Skeletal muscle satellite cell (primary cell): ENCODE data around the gene SSBP3.

Experiments
- H3K27me3 ChIP-seq: 2 replicates; pipeline ENCODE4 v1.7.0; 2013; ENCODE audit warnings: low read length; ENCODE audit not compliant: control insufficient read depth, insufficient read depth
- H3K36me3 ChIP-seq: 2 replicates; pipeline ENCODE4 v1.7.0; 2013; ENCODE audit warnings: mild to moderate bottlenecking, control low read depth, low read length; ENCODE audit not compliant: insufficient read depth
- H3K4me1 ChIP-seq: 2 replicates; pipeline ENCODE4 v1.7.0; 2013; ENCODE audit warnings: low read length; ENCODE audit not compliant: control insufficient read depth, insufficient read depth
- H3K4me2 ChIP-seq: 2 replicates; pipeline ENCODE4 v1.7.0; 2013; ENCODE audit warnings: mild to moderate bottlenecking, low read length
- H3K4me3 ChIP-seq: 2 replicates; pipeline ENCODE4 v1.7.0; 2013; ENCODE audit warnings: low read length
- H3K9ac ChIP-seq: 2 replicates; pipeline ENCODE4 v1.7.0; 2013; ENCODE audit warnings: mild to moderate bottlenecking, low read depth, low read length, moderate library complexity
- H3K9me3 ChIP-seq: replicated peaks from 2 replicates; pipeline ENCODE4 v1.7.0; 2013; ENCODE audit warnings: mild to moderate bottlenecking, control low read depth, low read length

Gene SSBP3

DNA sequence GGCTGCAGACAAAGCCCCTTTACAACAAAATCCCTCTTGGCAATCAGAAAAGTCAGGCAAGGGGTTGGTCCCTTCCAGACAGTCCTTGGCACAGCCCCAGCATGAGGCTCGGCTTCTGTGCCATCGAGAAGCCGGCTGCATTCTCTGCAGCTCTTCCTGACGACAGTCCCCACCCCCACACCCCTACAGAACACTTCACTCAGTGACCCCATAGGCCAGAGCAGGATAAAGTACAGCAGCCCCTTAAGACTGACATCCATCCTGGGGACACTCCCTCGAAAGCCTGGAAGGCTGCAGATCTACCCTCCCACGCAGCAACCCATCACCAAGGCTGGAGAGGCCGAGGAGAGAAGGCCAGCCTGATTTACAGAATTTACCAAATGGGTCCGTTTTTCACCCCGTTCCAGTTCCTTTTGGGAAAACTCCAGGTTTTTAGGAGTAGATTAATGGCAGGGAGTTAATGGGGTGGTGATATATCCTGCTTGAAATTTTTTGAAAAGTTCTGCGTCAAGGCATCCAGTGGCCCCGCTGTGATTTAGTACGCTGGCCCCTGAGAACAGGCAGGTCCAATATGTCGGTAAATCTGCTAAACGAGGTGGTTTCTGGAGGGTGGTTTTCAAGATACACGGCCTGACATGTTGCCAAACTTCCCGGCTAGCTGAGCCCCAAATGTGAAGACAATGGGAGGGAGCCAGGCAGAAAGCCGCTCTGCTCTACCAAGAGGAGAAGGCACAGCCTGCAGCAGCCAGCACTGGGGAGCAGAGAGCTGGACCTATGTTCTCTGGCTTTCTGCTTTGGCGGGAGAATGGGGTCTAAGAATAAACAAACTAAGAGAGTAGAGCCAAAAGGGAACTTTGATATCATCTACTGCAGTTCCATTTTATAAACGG is 81.7 kb downstream of the SSBP3 start:
- no peaks in the 10 kb centered on the region for H3K27me3 ChIP-seq
- H3K4me2 ChIP-seq = no peak overlapping the region
- no peak overlapping the region for H3K4me3 ChIP-seq
- peaks cover 3% of the 10 kb centered on the region for H3K36me3 ChIP-seq
- H3K9me3 ChIP-seq = no peaks in the 10 kb centered on the region
- H3K9ac ChIP-seq = no peak overlapping the region
- peaks cover 18% of the 10 kb centered on the region for H3K4me1 ChIP-seq

GRCh38 chr1:54323921-54324250 is 82.3 kb downstream of the SSBP3 start:
- no peak overlapping the region for H3K4me3 ChIP-seq
- H3K4me1 ChIP-seq = peaks cover 18% of the 10 kb centered on the region
- peaks cover 3% of the 10 kb centered on the region for H3K36me3 ChIP-seq
- H3K4me2 ChIP-seq = no peak overlapping the region
- H3K9ac ChIP-seq = no peak overlapping the region
- no peaks in the 10 kb centered on the region for H3K27me3 ChIP-seq
- H3K9me3 ChIP-seq = no peaks in the 10 kb centered on the region

DNA sequence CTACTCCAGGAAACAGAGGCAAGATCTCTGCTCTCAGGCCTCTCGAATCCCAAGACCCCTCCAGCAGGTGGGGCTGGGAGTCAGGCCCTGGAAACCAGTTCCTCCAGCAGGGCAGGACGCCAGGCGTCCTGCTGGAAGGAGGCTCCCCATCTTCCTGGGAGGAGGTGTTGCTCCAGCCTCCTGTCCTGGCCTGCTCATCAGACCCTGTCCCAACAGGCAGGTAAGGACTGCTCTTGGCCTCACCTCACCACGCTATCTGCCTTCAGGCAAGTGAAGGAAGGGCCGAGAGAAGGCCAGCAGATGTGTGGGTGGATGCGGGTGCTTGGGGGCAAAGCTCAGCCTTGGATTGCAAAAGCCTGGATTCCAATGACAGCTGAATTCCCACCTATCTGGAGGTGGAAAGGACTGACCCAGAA is 82.9 kb downstream of the SSBP3 start:
- H3K27me3 ChIP-seq = no peaks in the 10 kb centered on the region
- peaks cover 18% of the 10 kb centered on the region for H3K4me1 ChIP-seq
- H3K36me3 ChIP-seq = peaks cover 3% of the 10 kb centered on the region
- no peak overlapping the region for H3K4me3 ChIP-seq
- no peak overlapping the region for H3K9ac ChIP-seq
- H3K4me2 ChIP-seq = no peak overlapping the region
- H3K9me3 ChIP-seq = no peaks in the 10 kb centered on the region

DNA sequence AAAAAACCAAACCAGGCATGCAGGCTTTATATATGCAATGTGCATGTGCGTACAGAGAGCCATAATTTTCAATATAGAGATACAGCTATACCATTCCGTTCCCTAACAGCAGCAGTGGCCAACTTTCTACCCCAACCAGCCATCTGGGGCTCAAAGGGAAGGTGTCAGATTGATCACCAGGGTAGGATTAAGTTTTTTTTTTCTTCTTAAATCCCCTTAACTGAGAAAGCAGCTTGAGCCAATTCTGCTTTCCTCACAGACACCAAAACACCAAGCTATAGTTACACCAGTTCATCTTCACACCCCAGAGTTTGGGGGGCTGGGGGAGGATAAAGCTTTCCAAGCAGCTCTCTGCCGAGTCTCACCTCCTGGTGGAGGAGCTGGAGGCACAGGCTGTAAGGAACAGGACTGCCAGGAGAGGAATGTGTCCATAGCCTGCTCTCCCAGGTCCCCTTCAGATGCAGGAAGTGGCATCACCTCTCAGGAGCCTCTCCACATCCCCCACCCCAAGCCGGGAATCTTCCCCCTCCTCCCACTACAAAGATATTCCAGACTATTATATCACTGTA is 87.9 kb downstream of the SSBP3 start:
- H3K9me3 ChIP-seq = no peaks in the 10 kb centered on the region
- no peaks in the 10 kb centered on the region for H3K36me3 ChIP-seq
- H3K4me2 ChIP-seq = no peak overlapping the region
- H3K4me3 ChIP-seq = no peak overlapping the region
- no peaks in the 10 kb centered on the region for H3K27me3 ChIP-seq
- H3K9ac ChIP-seq = no peak overlapping the region
- peaks cover 5% of the 10 kb centered on the region for H3K4me1 ChIP-seq

DNA sequence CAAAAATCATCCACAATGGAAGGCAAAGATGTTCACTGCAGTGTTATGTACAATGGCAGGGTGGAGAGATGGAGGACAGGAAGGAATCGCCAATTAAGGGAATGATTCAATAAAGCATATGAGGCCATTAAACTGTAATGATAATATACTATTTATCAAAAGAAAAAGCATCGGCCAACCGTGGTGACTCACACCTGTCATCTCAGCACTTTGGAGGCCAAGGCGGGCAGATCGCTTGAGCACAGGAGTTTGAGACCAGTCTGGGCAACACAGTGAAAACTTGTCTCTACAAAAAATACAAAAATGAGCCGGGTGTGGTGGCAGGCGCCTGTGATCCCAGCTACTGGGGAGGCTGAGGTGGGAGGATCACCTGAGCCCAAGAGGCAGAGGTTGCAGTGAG is 89.1 kb downstream of the SSBP3 start:
- H3K9me3 ChIP-seq = no peaks in the 10 kb centered on the region
- H3K4me3 ChIP-seq = no peak overlapping the region
- H3K4me1 ChIP-seq = peaks cover 14% of the 10 kb centered on the region
- no peaks in the 10 kb centered on the region for H3K36me3 ChIP-seq
- no peaks in the 10 kb centered on the region for H3K27me3 ChIP-seq
- no peak overlapping the region for H3K9ac ChIP-seq
- no peak overlapping the region for H3K4me2 ChIP-seq

GRCh38 chr1:54315099-54315498 is 91.1 kb downstream of the SSBP3 start:
- H3K9ac ChIP-seq = no peak overlapping the region
- peaks cover 20% of the 10 kb centered on the region for H3K4me1 ChIP-seq
- H3K4me3 ChIP-seq = no peak overlapping the region
- H3K36me3 ChIP-seq = no peaks in the 10 kb centered on the region
- H3K4me2 ChIP-seq = no peak overlapping the region
- no peaks in the 10 kb centered on the region for H3K27me3 ChIP-seq
- no peaks in the 10 kb centered on the region for H3K9me3 ChIP-seq

GRCh38 chr1:54314696-54315095 is 91.5 kb downstream of the SSBP3 start:
- Histone ChIP-seq H3K9ac (no peak overlapping the region), H3K27me3 (no peaks in the 10 kb centered on the region), H3K36me3 (no peaks in the 10 kb centered on the region), H3K9me3 (no peaks in the 10 kb centered on the region), H3K4me3 (no peak overlapping the region), H3K4me2 (no peak overlapping the region), H3K4me1 (peaks cover 20% of the 10 kb centered on the region)

- H3K36me3 ChIP-seq = no peaks in the 10 kb centered on the region
- no peak overlapping the region for H3K9ac ChIP-seq
- peaks cover 20% of the 10 kb centered on the region for H3K4me1 ChIP-seq
- no peaks in the 10 kb centered on the region for H3K27me3 ChIP-seq
- no peaks in the 10 kb centered on the region for H3K9me3 ChIP-seq
- no peak overlapping the region for H3K4me2 ChIP-seq
- no peak overlapping the region for H3K4me3 ChIP-seq
Measured at GRCh38 chr1:54312796-54313316, 93.3 kb downstream of the SSBP3 start.

DNA sequence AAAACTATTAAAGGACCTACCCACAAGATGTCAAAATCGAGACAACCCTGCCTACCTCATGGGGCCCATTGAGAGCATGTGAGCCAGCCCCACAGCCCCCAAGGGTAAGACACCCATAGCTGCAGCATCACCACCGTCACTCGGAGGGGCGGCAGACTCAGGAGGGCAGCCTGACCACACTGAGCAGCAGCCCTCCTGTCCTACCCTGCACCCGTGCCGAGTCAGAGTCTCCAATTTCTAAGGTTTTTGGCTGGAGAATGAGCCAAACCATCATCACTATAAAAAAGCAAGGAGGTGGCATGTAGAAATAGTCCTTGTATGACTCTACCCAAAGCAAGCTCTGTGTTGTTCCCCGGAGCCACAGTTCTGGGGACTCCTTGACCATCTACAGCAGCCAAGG is 94.7 kb downstream of the SSBP3 start:
- no peaks in the 10 kb centered on the region for H3K36me3 ChIP-seq
- no peak overlapping the region for H3K4me2 ChIP-seq
- H3K4me3 ChIP-seq = no peak overlapping the region
- no peaks in the 10 kb centered on the region for H3K27me3 ChIP-seq
- H3K9me3 ChIP-seq = no peaks in the 10 kb centered on the region
- H3K9ac ChIP-seq = no peak overlapping the region
- H3K4me1 ChIP-seq = peaks cover 16% of the 10 kb centered on the region

- no peaks in the 10 kb centered on the region for H3K36me3 ChIP-seq
- H3K4me1 ChIP-seq = peaks cover 16% of the 10 kb centered on the region
- no peak overlapping the region for H3K4me3 ChIP-seq
- H3K9ac ChIP-seq = no peak overlapping the region
- H3K9me3 ChIP-seq = no peaks in the 10 kb centered on the region
- no peak overlapping the region for H3K4me2 ChIP-seq
- no peaks in the 10 kb centered on the region for H3K27me3 ChIP-seq
Measured at GRCh38 chr1:54310439-54311328, 95.5 kb downstream of the SSBP3 start.

DNA sequence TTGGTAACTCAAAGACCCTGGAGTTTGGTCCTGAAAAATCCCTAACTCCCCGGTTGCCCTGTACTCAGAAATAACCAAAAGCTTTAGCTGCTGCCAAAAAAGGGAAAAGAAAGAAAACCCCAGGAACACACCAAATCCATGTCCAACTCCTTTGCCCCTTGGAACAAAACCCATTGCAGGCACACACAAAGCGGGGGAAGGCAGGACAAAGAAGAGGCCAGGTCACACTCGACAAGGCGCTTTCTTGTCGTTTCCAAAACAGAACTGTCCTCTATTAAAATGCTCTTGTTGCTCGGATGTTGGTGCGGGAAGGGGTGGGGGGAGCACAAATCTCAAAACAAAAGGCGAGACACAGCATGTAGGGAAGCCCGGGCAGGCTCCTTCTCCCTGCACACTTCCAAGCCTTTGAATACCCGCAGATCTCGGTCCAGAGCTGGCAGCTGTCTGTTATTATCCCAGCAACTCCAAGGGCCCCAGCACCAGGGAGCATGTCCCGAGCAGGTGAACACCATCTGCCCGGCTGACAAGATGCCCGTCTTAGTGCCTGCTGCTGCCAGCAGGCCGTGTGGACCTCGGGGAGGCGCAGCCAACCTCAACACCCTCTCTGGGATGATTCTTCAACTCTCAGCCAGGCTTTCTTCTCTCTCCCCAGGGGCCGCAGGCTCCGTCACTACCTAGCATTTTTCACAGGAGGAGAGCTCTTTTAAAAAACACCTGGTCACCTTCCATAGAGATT is 96.4 kb downstream of the SSBP3 start:
- H3K4me3 ChIP-seq = no peak overlapping the region
- H3K36me3 ChIP-seq = no peaks in the 10 kb centered on the region
- H3K9ac ChIP-seq = no peak overlapping the region
- no peak overlapping the region for H3K4me2 ChIP-seq
- no peaks in the 10 kb centered on the region for H3K27me3 ChIP-seq
- peaks cover 16% of the 10 kb centered on the region for H3K4me1 ChIP-seq
- H3K9me3 ChIP-seq = no peaks in the 10 kb centered on the region
